Esophagus (tissue), 2 donors: ENCODE results near the gene FCGR3B. TPM values are rescaled to one million over a fixed set of nuclear protein-coding genes. Genes with fewer than 3 reads are reported as not detected.
"Not testable (repeated sequence)": the region's sequence is repeated elsewhere in the genome, so short reads cannot be mapped to it uniquely, and the experiment has no call there.

ENCODE experiments used
- H3K27ac ChIP-seq, 2 donors: one replicate each; pipeline ENCODE4 v1.5.1; 2013; ENCODE audit warnings: low read depth in 2 of 2, mild to moderate bottlenecking in 2 of 2, inconsistent platforms in 1 of 2, low read length in 1 of 2, moderate library complexity in 1 of 2
- H3K27me3 ChIP-seq, 2 donors: one replicate each; pipeline ENCODE4 v1.6.1; 2013; ENCODE audit warnings: low read length in 2 of 2, control low read depth in 1 of 2, mild to moderate bottlenecking in 1 of 2; ENCODE audit not compliant: insufficient read depth in 2 of 2, control insufficient read depth in 1 of 2
- H3K36me3 ChIP-seq, 2 donors: one replicate each; pipeline ENCODE4 v1.6.1; 2013; ENCODE audit warnings: low read length in 1 of 2; ENCODE audit not compliant: control insufficient read depth in 2 of 2, insufficient read depth in 2 of 2
- H3K4me1 ChIP-seq, 2 donors: one replicate each; pipeline ENCODE4 v1.6.1; 2013; ENCODE audit warnings: low read length in 1 of 2; ENCODE audit not compliant: control insufficient read depth in 2 of 2, insufficient read depth in 2 of 2
- H3K4me3 ChIP-seq, 2 donors: one replicate each; pipeline ENCODE4 v1.5.1; 2013; ENCODE audit warnings: low read length in 2 of 2, mild to moderate bottlenecking in 2 of 2, low read depth in 1 of 2, moderate library complexity in 1 of 2
- H3K9me3 ChIP-seq, 2 donors: one replicate each; pipeline ENCODE4 v1.6.1; 2013; ENCODE audit warnings: mild to moderate bottlenecking in 2 of 2, low read depth in 1 of 2, low read length in 1 of 2, moderate library complexity in 1 of 2; ENCODE audit not compliant: control insufficient read depth in 2 of 2, insufficient read depth in 1 of 2
- WGBS, 2 donors: extraction: QIAGEN DNeasy Blood & Tissue Kit; methylation state at CpG; one replicate each; pipeline ENCODE4 v1.1.7; 2013; 5-methylcytosine and 5-hydroxymethylcytosine counted together
- polyA plus RNA-seq, 2 donors: library from polyadenylated mRNA; stranded (reverse); fragments of 200-250 nt; gene quantifications; one replicate each; pipeline ENCODE4 v1.2.3, GENCODE V29; 2013
- donor health status: healthy with polysubstance abuse.
- donor health status: Bipolar disorder and iron deficiency.

Gene FCGR3B
- polyA plus RNA-seq, 2 donors = 0.04 to 0.08 TPM

GRCh38 chr1:161663569-161663968 is 32.6 kb upstream of the FCGR3B start:
- not testable (repeated sequence) for H3K4me3 ChIP-seq, H3K4me1 ChIP-seq, H3K27me3 ChIP-seq, H3K9me3 ChIP-seq, H3K36me3 ChIP-seq, H3K27ac ChIP-seq
- WGBS, 2 donors = no CpG with 5 or more reads among the region's 1 CpG

DNA sequence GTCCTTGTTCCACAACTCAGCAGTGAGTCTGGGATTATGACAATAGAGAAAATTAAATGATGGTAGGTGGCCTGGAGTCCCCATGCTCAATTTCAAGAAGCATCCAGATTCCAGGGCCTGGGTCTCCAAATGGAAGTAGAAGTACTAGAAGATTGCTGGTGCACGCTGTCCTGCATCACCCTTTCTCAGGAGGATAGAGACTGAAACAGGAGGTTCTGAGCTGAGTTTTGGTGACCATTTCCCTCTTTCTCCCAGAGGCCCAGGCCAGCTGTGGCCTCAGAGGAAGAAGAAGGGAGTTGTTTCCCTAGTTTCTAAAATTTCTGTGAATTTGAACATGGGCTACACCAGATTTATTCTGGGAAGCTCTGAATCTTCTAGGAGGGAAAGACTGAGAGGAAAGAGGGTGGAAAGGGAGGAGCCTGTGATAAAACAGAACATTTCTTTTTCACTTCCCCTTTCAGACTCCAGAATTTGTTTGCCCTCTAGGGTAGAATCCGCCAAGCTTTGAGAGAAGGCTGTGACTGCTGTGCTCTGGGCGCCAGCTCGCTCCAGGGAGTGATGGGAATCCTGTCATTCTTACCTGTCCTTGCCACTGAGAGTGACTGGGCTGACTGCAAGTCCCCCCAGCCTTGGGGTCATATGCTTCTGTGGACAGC is 31.8 kb upstream of the FCGR3B start, which contains the start of gene FCGR2B:
Gene FCGR2B (plus strand): TSS at position 460 of the 656 bp plus-strand sequence. CDS start 99 bp downstream, at position 559.
- H3K9me3 ChIP-seq, H3K4me3 ChIP-seq, H3K36me3 ChIP-seq, H3K27me3 ChIP-seq, H3K27ac ChIP-seq, H3K4me1 ChIP-seq: not testable (repeated sequence)
- WGBS, 2 donors = no CpG with 5 or more reads among the region's 4 CpGs

DNA sequence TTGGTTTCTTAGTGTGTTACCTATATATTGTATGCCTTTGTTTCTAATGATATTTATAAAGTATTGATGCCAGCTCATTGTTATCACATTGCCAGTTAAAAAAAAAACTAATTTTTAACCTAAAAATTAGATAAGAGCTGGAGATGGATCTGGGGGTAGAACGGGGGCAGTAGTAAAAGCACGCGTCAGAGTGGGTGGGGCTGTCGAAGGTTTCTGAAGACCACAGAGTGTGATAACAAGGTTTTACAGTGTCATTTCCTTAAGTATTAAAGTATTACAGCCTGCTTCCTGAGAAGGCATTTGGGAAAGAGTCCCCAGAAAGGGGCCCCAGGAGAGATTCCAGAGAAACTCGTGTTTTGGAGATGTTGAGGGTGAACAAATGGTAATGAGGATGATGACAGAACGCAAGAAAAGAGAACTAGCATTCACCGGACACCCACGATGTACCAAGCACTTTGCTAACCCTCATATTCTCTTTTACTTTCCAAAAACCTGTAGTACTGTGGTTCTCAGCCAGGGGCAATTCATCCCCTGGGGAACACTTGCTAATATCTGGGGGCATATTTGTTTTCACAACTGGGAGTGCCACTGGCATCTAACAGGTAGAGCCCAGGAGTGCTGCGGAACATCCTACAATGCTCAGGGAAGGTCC is 30.8 kb upstream of the FCGR3B start:
- not testable (repeated sequence) for H3K27me3 ChIP-seq, H3K27ac ChIP-seq, H3K4me3 ChIP-seq, H3K9me3 ChIP-seq, H3K36me3 ChIP-seq, H3K4me1 ChIP-seq
- WGBS, 2 donors = 42 to 67% methylated on average over 2 to 4 of the region's 9 CpGs

DNA sequence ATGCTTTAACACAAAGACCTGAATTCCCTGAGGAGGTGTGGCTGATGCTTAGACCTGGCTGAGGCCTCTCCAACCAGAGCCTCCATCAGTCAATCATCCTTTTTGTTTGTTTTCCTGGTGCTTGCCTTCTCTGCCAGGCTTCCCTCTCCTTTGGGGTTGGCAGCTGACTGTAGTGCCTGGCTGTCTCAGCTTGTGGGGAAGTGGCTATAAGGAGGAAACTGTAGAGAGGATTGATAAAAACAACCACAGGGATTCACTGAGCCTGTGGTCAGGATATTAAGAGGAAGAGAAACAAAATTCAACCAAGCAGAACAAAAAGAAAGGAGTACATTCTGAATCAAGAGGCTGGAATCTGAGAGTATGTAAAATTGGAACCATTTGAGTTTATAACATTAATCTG is 27.5 kb upstream of the FCGR3B start:
- H3K4me3 ChIP-seq, H3K27ac ChIP-seq, H3K36me3 ChIP-seq, H3K9me3 ChIP-seq, H3K4me1 ChIP-seq, H3K27me3 ChIP-seq: not testable (repeated sequence)

- H3K4me3 ChIP-seq, H3K4me1 ChIP-seq, H3K27ac ChIP-seq, H3K27me3 ChIP-seq, H3K36me3 ChIP-seq, H3K9me3 ChIP-seq: not testable (repeated sequence)
- 48 to 66% methylated on average over 4 to 6 of the region's 6 CpGs for WGBS, 2 donors
Observed at GRCh38 chr1:161653971-161654370, 23.0 kb upstream of the FCGR3B start.

- WGBS, 2 donors = 63 to 66% methylated on average over 2 of the region's 7 CpGs
- not testable (repeated sequence) for H3K4me3 ChIP-seq, H3K36me3 ChIP-seq, H3K27me3 ChIP-seq, H3K9me3 ChIP-seq, H3K27ac ChIP-seq, H3K4me1 ChIP-seq
Observed at GRCh38 chr1:161653541-161653940, 22.6 kb upstream of the FCGR3B start.

- not testable (repeated sequence) for H3K36me3 ChIP-seq, H3K4me3 ChIP-seq, H3K27me3 ChIP-seq, H3K27ac ChIP-seq, H3K9me3 ChIP-seq, H3K4me1 ChIP-seq
- WGBS, 2 donors = 58 to 60% methylated on average over 11 to 12 of the region's 13 CpGs
Observed at GRCh38 chr1:161647507-161648360, 16.8 kb upstream of the FCGR3B start.

DNA sequence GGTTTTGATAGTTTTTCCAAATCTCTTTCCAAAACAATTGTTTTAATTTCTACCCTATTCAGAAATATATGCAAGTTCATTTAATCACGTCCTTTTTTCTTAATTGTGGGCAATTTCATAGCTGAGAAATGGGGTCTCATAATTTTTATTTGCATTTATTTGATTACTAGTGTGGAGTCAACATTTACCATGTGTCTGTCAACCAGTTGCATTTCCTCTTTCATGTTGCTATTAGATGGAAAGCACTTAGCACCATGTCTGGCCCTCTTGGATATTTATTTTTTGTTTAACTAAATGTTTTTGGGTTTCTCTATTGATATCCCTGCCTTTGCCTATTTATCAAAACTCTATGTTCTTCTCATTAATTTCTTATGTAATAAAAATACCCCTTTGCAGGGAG is 13.9 kb upstream of the FCGR3B start:
- not testable (repeated sequence) for H3K9me3 ChIP-seq, H3K27me3 ChIP-seq, H3K4me1 ChIP-seq, H3K36me3 ChIP-seq, H3K4me3 ChIP-seq, H3K27ac ChIP-seq
- WGBS, 2 donors = 47 to 60% methylated on average over 1 of the region's 1 CpG

DNA sequence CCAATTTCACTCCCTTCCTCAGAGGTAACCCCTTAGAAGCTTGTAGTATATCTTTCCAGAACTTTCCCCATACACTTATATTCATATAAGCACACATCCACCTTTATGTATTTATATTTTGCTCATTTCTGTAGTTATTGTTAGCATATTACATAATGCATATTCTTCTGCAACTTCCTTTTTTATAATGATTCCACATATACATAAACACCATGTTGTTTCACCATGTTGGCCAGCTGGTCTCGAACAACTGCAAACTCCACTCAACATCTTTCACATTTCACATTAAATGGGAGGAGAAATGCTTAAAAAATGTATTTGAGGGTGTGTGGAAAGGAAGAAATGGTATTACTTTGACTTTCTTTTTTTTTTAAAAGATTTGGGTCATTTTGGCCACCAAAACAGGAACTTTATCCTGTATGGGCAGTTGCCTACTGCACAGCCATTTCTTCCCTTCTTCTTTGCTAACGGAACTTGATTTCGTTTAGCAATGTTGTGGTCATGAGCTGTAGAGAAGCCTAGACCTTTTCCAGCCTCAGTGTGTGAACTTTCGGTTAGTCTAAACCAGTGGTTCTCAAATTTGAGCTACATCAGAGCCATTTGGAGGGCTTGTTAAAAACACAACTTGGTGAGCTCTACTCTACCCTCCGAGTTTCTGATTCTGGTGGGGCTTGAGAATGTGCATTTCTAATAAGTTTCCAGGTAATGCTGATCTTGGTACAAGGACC is 12.7 kb upstream of the FCGR3B start:
- H3K27me3 ChIP-seq, H3K4me1 ChIP-seq, H3K27ac ChIP-seq: not testable (repeated sequence)

More for the DNA sequence above, 12.7 kb upstream of the FCGR3B start:
- WGBS, 2 donors = 84% methylated on average over 3 to 5 of the region's 5 CpGs
- not testable (repeated sequence) for H3K4me3 ChIP-seq, H3K9me3 ChIP-seq, H3K36me3 ChIP-seq
